ENCODE results near the gene GAGE12J.
"Not testable (repeated sequence)": the region's sequence is repeated elsewhere in the genome, so short reads cannot be mapped to it uniquely, and the experiment has no call there.

Gene GAGE12J

GRCh38 chrX:49312176-49312575 is 9.7 kb upstream of the GAGE12J start:
- no peak for DNase-seq

- DNase-seq = no peak
Measured at GRCh38 chrX:49316085-49316484, 5.8 kb upstream of the GAGE12J start.

- DNase-seq = not testable (repeated sequence)
Measured at GRCh38 chrX:49322266-49322665, 429 bp downstream of the GAGE12J start.

- DNase-seq = not testable (repeated sequence)
Measured at GRCh38 chrX:49323735-49324134, 1.9 kb downstream of the GAGE12J start.

- DNase-seq = not testable (repeated sequence)
Measured at GRCh38 chrX:49330421-49330820, 8.6 kb downstream of the GAGE12J start.

GRCh38 chrX:49331282-49331681 is 9.4 kb downstream of the GAGE12J start, which contains the start of gene GAGE13:
Gene GAGE13, plus strand, starts transcription at chrX:49331582. Its CDS starts 1,156 bp downstream, at chrX:49332738.
- not testable (repeated sequence) for DNase-seq

- DNase-seq = not testable (repeated sequence)
Measured at GRCh38 chrX:49331841-49332240, 10.0 kb downstream of the GAGE12J start.

GRCh38 chrX:49341449-49341848 is 19.6 kb downstream of the GAGE12J start:
- DNase-seq = not testable (repeated sequence)

- DNase-seq = not testable (repeated sequence)
Measured at GRCh38 chrX:49344496-49345175, 22.8 kb downstream of the GAGE12J start.

GRCh38 chrX:49345402-49345801 is 23.6 kb downstream of the GAGE12J start:
- not testable (repeated sequence) for DNase-seq

- DNase-seq = not testable (repeated sequence)
Measured at GRCh38 chrX:49346150-49346549, 24.3 kb downstream of the GAGE12J start.
